GM21515 (cell line): ENCODE data around the gene WDR91.

Experiments used
- ATAC-seq: cut with Tn5 transposase; IDR thresholded peaks from one replicate; pipeline ENCODE4 v1.9.1; 2021; ENCODE audit not compliant: unreplicated experiment

The WDR91 gene

DNA sequence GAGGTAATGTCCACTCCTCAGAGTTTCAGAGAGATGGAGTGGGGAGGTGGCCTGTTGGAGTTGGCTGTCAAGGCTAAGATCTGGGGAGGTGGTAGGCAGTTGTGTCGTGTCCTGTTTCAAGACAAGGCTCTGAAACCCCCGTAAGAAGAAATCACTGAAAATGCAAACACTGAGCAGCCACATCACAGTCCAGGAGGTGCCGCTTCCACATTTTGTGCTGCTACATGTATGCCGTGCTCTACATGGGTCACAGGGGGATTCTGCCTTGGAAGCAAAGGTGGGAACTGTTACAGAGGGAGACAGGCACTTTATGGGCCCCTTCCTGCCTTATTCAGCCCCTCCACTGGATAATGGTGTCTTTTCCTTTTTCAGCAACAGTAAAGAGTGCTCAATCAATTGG, 11.9 kb downstream of the WDR91 start:
- ATAC-seq: no peak

DNA sequence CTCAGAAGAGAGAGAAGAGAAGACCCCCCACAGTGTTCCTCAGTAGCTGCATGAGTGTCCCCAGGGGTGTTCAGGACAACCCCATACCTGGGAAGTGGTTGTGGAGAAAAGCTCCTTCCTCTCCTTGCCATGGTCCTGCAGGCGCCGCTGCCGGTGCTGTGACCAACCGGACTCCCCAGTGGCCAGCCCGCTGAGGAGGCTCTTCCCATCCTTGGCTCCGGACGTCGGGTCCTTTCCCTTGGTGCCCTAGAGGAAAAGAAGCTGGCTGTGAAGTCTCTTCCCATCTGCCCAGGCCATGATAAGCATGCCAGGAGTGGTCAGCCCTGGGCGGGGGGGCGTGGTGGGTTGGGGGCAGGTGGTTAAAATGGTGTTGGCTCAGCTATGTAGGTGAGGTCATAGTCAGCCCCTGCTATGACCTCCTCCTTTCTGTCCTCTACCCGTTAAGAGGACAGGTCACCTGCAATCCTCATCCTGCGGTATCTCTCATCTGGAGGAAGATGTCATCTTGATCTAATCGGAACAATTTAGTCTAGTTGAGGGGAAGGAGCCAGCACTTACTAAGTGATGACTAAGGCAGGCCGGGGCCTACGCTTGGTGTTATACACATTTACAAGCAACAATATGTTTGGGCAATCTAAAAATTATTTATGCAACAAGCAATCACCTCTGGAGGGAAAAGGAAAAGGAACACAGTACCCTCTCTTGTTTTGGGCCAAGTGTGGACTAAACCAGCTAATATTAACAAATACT, 13.2 kb downstream of the WDR91 start:
- no peak for ATAC-seq

DNA sequence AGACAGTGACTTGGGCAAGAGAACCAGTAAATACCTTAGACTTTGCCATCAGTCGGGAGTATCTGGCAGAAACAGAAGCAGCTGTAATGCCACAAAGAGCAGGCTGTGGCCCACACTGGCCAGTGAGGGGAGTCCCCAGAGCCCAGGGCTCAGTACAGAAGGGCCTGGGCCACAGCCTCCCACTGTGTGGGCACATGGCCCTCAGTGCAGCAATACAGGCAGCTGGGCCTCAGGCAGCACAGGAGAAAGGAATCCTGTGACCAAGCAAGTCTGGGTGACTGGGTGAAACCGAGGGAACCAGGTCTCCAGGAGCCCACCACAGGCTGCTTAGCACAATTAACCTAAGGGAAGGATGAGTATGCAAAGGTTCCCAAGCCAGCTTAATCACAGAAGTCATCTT, 14.0 kb downstream of the WDR91 start:
- ATAC-seq: no peak

DNA sequence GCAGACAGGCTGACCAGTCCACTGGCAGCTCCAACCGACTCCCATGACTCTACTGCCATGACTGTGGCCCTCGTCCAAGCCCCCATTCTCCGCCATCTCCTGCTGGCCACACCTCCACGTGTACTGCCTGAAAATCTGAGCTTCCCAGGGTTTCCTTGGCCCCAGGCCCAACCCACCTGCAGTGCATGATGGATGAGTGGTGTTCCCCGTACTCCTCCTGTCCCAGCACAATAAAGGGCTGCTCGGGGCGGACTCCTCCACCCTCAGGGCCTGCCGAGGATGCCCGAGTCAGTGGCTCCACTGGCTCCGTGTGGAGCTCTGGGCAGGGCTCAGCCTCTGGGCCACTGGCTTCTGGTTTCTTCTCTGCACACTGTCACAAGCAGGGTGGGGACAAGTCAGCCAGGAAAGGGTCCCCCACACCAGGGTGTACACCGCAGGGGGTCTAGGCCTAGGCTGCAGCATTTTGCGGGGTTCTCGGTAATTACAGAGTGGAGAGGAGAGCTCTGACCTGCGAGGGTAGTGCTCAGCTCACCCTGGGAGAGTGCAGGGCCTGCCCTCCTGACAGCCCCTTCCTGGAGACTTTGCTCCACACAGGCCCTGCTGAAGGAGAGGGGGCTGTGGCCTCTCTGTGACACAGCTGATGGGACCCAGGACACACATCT, 15.2 kb downstream of the WDR91 start:
- no peak for ATAC-seq

DNA sequence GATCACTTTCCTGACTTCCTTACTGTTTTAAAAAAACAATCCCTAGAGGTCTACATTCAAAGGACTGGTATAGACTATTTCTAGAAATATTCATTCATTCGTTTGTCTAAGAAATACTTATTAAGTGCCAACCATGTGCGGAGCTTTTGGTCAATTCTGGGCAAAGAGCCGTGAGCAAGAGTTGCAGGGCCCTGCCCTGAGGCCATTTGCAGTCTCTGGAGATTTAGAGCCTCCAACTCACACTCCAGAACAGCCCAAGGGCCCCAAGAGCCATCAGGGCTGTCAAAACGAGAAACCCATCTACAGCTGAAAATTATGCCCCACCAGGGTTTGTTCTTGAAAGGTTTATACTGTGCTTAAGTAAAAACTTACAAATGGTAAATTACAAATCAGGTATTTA, 16.2 kb downstream of the WDR91 start:
- no peak for ATAC-seq

DNA sequence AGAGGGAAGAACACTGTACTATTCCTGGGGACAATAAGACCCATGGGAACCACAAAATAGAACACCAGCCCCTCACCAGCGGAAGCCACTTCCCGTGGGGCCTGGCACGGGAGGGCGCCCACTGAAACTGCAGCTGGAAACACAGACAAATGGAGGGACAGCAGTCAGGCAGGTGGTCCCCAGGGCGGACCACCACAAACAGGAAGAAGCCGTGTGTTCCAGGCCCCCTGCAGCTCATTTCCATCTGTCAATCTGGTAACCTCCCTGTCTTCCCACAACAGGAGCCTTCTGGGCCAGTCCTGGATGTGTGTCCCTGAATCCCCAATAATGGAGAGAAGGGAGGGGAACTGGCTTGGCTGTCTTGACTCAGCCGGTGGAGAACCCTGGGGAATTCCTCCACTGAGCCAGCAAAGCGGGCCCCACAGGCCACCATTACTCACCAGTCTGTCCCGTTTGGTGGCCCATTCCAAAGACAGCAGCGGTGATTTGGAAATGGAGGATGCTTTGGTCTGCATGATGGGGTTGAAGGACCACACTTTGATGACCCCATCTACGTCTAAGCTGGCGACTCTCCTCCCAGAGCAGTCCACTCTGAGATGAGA, 16.7 kb downstream of the WDR91 start:
- no peak for ATAC-seq

DNA sequence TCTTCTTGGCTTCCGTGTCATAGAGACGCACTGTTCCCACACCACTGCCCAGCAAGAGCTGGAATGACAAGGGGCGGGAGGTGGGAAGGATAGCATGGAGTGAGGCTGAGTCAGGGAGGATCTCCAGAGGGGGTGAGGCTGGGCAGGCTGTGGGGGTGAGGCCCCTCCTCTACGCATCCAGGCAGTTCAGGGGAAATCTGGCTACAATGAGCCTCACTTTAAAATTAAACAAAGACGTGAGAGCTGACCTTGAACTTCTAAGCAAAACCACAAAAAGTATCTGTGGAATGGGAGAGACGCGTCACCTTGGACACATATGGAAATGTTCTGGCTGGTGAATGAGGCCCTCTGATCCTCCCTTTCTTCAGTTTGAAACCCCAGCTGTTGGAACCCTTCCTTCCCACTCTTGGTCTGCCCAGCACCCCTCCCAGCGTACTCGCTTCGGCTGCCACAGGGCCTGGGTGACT, 17.7 kb downstream of the WDR91 start:
- no peak for ATAC-seq

DNA sequence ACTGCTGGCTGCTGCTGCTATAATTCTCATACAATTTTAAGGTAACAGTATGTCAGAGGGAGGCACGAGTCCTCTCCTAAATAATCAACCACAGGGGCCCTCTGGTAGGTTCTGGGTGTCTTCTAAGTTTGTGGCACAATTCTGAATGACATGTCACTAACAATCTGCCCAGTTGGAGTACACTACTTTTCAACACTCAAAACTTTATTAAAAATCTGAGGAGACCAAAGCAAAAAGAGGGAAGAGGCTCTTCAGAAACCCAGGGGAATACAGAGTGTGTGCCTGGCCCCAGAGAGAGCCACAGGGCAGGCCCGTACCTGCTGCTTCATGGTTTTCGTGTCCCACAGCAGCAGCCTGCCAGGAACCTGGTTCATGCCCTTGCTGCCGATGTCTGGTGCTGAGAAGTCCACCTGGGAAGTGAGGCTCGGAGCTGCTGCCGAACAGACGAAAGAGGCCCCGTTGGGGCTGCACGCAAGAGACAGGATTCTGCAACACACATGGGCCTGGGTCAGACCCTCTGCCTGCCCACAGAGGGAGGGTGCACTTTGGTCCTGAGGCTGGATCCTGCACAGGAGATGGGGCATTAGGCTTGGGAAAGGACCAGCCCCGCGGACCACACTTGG, 18.3 kb downstream of the WDR91 start:
- no peak for ATAC-seq

DNA sequence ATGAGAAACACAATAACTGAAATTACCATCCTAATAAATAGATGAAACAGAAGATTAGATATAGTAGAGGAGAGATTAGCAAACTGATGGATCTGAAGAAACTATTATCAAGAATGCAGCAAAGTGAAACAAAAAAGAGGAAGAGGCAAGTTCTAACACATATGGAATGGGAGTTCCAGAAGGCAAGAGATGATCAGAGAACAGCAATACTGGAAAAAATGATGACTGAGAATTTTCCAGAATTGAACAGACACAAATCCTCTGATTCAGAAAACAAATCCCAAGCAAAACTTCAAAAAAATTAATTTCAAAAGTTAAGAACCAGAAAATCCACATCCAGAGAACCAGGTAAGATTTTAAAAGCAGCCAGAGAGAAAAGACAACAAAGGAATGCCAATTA, 20.6 kb downstream of the WDR91 start:
- ATAC-seq: no peak

DNA sequence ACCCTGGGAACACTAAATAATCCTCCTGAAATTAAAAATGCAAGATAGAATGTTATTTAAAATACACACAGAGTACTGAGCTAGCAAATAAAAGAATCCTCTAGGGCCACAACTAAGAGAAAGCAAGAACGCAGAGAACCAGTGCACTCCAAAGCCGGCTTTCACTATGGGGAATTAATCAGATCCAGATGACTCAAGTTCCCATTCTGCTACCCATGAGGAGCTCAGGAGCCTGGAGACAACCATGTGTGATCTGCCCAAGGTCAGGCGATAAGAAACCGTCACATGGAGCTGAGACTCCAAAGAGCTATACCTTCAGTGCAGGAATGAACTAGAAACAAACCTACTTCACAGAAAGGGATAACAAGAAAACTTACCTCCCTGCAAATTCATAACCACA, 21.4 kb downstream of the WDR91 start:
- ATAC-seq: no peak

DNA sequence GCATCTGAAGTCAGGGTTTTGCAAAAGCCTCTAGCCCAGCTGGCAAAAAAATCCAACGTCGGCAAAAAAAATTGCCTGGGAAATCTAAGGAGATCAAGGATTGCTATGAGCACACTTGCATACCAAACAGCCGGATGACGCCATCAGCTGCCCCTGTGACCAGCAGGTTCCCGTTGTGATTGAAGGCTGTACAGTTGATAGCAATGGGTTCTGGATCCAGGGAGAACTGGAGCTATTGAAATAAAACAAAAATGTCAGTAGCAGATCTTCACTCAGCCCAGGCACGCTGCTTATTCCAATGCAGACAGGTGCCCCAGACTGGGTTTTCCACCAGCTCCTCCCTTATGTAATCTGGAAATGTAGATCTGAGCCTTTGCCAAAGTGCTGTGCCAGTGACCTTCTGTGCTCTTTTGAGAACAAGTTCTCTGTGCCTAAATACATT, 22.1 kb downstream of the WDR91 start:
- ATAC-seq: no peak

DNA sequence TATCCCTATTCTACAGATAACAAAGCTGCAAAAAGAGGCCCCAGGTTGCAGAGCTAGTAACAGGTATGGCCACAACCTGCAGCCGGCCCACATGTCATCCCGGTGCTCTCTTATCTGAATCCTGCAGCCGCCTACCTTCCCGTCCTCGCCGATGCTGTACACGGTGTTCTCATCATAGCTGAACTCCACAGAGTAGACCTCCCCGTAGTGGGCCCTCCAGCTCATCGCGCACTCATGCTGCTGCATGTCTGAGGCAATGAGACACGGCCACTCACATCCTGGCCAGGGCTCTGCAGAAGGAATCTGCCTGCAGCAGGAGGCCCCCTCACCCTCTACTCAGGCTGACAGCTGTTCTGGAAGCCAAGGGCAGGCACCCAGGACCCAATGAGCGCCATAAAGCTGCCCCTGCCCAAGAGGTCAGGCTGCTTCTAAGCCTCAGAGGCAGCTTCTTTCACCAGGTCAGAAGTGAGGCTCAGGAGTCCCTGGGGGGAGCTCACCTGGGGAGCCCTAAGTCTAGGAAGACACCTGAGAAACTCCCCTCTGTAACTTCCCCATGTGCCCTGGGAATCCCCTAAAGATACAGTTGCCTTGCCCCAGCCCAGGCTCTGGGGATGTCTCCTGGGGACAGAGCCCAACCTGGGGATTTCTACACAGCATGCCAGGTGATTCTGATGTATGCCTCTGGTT, 22.9 kb downstream of the WDR91 start:
- ATAC-seq: no peak

DNA sequence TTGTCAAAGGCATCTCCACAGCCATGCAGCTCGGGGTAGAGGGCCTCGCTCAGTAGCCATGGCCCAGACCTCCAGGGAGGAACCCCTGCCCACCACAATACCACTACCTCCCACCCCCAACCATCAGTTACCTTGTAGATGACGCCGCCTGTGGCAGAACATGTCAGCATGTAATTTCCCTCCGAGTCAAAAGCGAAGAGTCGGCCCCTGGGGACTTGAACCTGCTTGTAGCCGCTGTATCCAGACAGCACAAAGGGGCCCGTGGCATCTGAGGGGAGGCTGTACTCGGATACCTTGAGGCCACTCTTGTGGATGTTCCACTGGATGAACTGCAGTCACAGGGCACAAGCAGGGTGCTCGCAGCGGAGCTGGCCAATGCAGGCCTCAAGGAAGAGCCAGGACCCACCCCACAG, 24.5 kb downstream of the WDR91 start:
- ATAC-seq: peak; percentile 52

DNA sequence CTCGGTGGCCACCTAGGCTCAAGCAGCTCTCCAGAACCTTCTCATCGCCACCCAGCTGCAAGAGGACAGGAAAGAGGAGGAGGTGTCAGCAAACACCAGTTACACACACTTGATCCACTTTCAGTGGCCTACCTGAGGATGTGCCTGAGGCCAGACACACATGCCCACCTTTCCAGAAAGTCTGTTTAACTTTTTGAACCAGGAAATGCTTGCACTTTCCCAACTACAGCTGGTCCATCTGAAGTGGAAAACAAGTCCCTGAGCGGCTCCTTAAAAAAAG, 25.1 kb downstream of the WDR91 start:
- no peak for ATAC-seq

DNA sequence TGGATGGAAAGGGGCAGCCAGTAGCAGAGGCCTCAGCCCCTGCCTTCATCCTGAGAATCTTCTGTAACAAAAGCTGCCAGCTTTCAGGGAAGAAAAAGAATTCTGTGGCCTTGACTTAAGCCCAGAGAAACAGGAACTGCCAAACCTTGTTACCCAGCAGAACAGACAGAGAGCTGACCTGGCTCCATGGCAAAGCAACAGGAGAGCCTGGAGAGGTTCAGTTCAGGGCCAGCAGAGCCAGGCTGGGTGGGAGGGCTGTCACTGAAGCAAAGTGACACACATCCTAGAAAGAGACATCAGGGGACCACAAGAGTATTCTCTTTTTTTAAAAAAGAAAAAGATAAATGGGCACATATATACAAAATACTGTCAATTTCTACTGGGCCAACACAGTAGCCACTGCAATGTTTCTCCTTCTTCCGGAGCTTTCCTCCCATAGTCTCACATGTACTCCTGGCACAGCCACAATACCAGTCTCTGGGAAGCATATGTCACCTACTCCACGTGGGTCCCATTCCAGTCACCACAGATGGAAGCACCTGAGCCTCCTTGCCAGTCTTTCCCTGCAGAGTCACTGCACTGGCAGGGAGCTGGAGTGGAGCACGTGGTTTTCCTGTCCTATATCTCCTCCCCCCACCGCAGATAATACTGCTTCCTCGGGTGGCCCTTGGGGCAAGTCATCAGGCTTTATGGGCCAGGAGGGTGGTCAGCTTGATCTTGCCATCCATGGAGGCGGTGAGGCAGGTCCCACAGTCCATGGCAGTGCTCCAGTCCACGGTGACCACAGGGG, 25.7 kb downstream of the WDR91 start:
- ATAC-seq: no peak

DNA sequence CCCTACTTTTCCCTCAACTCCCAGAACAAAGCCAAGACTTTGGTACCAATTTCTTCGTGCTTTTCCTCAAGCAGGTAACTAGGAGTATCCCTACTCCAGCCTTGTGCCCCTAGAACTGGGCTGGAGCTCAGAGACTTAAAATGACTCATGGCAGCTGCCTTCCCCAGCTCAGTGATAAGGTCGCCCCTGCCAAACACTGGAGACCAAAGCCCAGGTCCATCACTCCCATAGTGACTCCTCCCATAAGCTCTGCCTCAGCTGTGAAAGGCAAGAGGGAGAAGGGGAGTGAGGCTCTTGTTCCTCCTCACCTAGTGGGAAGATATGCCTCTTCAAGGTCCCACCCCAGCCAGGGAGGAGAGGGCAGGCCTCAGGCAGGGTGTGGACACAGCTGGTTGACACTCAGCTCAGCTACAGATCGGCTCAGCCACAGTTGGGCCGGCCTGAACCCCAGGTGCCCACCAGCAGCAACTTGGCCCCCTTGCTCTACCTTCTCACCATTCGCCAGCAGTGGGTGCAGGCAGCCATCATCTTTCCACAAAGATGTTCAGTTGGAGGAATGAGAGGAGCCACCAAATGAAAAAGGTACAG, 27.0 kb downstream of the WDR91 start:
- no peak for ATAC-seq

DNA sequence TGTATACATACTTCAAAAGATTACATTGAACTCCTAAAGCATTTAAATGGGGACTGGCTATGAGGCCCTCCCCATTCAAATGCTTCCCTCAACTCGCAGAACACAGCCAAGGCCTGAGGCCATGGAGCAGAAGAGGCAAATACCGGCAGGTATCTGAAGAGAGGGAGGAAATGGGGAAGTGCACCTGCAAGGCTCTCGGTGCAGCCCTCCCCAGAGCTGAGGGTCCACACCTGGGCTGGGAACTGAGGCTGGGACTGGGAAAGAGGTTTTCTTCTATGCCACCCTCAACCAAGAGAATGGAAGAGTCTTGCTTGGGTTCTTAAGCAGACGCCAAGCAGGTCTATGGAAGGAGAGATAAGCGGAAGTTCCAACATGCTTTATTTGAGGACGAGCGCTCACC, 27.8 kb downstream of the WDR91 start:
- ATAC-seq: no peak

DNA sequence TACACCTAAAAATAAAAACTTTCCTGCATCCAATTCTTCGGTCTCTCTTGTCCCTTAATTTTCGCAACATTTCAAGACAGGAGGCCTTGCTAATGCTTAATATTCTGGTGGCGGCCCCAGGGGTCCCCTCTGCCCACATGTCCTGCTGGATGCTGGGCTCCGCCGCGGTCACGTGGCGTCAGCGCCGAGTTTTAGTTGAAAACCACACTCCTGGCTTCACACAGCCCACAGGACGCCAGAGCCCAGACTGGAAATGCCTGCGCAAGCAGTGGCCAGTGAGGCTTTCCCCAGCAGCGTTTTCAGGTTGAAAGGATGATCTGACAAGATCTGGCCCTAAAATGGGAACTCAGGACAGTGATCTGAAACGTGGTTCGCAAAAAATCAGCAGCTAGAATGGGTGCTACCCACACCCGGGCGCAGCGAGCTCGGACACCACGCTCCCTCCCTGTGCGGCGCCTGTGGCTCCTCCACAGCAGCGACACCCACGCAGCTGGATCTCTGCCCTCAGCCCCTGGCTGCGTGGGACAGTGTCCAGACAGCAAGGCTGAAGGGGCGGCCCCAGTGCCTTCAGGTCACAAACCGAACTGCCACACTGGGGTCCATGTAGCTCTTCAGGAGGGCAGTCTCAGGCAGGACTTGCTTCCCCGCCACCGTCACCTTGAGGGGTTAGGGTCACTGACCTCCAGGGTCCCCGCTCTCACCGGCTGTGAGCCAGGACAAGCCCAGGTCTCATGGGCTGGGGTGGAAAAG, 29.2 kb downstream of the WDR91 start:
- ATAC-seq: no peak

DNA sequence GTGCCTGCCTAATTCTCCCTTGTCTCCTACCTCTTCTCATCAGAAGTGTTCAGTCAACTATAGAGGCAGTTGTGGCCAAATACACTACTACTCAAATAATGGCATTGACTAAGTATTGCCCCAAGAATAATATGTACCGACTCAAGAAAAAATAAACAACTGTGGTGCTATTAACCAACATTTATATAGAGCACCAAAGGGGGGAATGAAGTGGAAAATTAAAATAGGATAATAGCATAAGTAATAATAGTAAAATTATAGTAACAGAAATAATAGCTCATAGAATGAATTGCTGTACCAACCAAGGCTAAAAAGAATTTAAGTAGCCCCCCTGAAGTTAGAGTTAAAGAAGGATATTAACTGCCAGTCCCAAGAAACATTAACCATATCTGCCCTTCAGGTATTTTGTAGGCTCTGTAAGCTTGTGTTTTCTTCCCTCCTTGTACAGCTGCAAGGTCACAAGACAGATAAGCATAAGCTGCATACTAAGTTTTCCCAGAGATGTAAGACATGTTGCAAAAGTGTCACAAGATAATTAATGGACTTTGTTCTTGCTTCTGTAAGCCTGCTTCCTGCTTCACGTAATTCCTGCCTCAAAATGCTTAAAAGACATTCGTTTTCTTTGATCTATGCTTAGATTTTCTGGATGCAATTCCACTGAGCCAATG, 29.9 kb downstream of the WDR91 start:
- ATAC-seq: no peak
